ENCODE measurements around the gene DLG1.
"Not testable (repeated sequence)": the region's sequence is repeated elsewhere in the genome, so short reads cannot be mapped to it uniquely, and the experiment has no call there.

The DLG1 gene

DNA sequence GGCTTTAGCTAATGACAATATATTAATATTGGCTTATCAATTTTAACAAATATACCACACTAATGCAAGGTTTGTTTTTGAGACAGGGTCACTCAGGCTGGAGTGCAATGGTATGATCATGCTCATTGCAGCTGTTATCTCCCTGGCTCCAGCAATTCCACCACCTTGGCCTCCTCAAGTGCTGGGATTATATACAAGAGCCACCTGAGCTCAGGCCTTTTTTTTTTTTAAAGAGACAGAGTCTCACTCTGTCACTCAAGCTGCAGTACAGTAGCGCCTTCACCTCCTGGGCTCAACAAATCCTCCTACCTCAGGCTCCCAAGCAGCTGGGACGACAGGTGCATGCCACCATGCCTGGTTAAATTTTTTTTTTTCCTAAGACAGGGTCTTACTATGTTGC, 11.7 kb downstream of the DLG1 start:
- no peak for DNase-seq

DNA sequence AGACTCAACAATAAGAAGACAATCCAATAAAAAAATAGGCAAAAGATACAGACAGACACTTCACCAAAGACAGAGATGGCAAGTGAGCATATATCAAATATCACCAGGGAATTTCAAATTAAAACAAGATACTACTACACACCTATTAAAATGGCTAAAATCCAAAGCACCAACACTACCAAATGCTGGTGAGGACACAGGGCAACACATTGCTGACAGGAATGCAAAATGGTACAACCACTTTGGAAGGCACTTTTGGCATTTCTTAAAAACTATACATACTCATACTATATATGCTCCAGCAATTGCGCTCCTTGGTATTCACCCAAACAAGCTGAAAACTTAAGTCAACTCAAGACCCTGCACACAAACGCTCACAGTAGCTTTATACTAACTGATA, 12.9 kb downstream of the DLG1 start:
- no peak for DNase-seq

DNA sequence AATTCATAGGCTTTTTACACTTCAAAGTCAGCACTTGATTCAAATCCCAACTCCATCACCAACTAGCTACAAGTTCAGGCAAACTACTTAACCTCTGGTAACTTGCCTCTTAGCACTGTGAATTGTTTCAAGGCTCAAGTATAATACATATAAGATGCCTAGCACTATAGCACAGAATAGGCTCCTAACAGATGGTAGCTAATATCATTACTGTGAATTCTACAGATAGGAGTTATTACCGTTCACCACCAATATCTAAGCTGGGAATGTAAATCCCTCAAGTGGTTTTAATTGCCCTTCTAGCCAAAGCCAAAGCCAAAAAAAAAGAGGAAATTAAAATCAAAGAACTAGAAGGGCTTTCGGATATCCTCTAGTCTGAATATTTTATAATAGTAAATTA, 15.4 kb downstream of the DLG1 start:
- DNase-seq, result no peak

- DNase-seq, result no peak
Observed at GRCh38 chr3:197281849-197282248, 16.6 kb downstream of the DLG1 start.

- no peak for DNase-seq
Observed at GRCh38 chr3:197280156-197280555, 18.3 kb downstream of the DLG1 start.

DNA sequence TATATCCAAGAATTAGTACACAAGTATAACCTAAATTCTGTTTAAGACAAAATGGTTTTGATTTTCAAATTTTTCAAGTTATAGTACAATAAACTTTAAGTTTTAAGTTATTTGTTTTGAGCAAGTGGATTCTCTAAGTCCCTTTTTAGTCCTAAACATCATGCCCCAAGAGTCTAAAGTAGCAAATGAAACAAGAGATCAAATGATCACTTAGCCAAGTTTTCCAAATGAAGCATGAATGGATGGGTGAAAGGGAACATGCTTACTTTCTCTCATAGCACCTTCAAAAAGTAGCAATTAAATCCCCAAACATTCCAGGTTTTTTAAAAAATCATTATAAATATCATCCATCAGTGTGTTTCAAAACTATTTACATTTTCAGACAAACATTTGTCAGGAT, 19.5 kb downstream of the DLG1 start:
- DNase-seq, result no peak

- DNase-seq, result not testable (repeated sequence)
Observed at GRCh38 chr3:197276808-197277207, 21.6 kb downstream of the DLG1 start.

- no peak for DNase-seq
Observed at GRCh38 chr3:197270558-197271317, 27.7 kb downstream of the DLG1 start.

DNA sequence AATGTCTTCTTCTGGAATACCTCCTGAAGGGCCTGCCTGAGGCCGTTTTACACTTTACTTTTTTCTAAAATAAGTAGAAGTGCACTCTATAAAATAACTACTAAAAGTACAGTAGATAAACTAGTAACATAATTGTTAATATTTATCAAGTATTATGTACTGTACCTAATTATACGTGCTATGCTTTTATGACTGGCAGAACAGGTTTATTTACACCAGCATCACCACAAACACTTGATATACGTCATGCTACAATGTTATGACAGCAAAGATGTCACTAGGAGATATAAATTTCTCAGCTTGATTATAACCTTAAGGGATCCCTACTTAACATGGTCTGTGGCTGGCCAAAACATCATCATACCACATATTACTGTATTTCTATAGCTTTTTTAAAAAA, 29.4 kb downstream of the DLG1 start:
- DNase-seq, result no peak

GRCh38 chr3:197268294-197268693, 30.1 kb downstream of the DLG1 start:
- no peak for DNase-seq

DNA sequence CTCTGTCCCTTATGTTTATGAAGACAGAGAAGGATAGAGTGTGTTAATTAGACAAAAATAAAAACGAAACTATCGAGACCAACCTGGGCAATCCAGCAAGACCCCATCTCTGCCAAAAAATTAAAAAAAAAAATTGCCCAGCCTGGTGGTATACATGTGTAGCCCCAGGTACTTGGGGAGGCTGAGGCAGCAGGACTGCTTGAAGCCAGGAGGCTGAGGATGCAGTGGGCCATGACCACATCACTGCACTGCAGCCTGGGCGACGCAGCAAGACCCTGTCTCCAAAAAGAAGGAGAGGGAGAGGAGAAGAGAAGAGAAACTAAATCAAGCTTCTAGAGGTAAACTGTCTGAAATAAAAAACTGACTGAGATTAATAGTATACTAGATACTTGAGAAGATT, 32.1 kb downstream of the DLG1 start:
- no peak for DNase-seq

DNA sequence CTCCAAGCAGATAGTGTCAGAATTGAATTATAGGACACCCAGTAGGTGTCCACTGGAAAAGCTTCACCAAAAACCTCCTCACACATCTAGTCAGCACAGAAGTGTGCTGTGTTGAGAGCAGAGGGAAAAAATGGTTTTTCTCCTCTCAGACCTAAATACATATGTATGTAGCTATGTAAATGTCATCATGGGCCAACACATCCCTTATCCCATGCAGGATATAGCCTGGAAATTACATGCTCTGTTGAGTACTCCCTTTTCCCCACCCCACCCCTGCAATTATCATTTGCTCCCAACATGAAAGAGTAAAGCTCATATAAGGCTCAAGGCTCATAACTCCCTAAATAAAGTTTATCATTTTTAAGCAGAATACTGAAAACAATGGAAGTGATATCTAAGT, 35.7 kb downstream of the DLG1 start:
- no peak for DNase-seq

DNA sequence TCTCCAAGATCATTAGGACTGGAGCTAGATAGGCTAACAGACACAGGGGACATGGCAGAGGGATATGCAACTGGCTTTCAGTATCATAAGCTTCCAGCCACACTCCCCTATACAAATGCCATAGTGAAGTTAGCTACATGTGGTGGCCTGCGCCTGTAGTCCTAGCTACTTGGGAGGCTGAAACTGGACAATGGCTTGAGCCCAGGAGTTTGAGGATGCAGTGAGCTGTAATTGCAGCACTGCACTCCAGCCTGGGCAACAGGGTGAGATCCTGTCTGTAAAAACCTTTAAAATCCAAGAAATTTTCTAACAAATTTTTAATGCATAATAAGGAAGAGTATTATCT, 37.3 kb downstream of the DLG1 start:
- DNase-seq, result no peak

DNA sequence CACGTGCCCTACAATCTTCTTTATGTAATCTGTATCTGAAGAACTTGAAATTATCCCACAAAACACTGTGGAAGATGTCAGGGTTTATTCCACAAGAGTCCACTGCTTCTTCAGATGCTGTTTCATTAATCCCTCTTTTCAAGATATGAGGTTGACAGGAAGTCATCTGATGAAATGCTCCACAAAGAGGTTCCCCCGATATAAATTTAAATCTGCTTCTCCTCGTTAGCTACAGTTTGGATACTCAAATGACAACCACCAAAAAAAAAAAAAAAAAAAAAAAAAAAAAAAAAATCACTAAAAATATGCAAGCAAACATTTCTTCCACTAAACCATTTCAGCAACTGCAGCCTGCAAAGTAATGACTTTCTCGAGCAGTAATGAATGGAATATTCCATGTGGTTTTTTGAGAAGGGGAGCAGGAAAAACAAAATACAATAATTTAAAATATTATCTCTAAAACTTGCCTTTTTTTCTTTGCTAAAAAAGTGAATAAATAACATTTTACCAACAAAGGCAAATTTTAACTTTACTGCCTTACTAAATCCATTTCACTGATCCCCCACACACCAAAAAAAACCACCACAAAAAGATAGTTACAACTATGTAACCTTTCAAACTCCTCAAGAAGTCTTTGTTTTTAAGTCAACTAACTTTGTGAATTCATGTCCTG, 37.8 kb downstream of the DLG1 start:
- no peak for DNase-seq

DNA sequence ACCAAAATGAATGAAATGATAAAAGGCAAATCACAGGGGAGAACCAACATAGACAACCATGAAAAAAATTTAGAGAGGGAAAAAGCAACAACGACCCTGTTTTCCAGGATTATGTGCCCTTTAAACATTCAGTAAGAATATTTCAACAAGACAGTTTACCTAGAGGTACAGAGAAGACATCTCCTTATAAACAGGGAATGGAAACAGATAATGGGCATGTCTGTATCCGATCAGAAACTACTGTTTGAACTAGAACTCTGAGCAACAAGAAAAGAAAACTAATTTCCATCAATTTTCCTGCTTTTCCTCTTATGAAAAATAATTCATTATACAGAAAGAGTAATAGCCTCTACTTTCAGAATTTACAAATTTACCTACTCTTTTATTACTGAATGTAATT, 39.3 kb downstream of the DLG1 start:
- no peak for DNase-seq

- no peak for DNase-seq
Observed at GRCh38 chr3:197258168-197258755, 40.1 kb downstream of the DLG1 start.

- DNase-seq, result no peak
Observed at GRCh38 chr3:197257711-197258110, 40.7 kb downstream of the DLG1 start.

DNA sequence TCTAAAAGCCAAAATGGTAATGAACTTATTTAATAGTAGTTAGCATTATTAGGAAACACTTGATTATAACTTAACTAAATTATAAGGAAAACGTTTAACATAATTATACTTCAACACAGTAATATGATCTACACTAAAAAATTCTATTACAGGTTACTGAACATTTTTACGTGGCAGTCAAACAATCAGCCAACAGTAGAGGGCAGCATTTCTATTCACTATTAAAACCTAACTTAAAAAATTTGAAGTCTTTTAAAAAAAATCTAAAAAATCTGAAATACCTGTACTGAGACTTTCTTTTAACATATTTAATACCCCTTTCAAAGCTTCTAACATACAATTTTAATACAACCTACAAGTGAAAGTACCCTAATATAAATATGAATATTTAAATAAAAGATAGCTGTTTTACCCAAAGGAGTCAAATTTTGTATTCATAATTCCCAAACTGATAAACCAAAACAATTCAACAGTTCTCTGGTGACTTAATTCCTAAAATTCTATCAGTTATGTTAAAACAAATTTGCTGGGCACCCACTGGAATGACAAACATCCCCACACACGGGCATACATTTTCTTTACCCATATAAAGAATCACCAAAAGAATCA, 41.5 kb downstream of the DLG1 start:
- peak; percentile 68 for DNase-seq

- DNase-seq, result no peak
Observed at GRCh38 chr3:197256104-197256503, 42.3 kb downstream of the DLG1 start.

- no peak for DNase-seq
Observed at GRCh38 chr3:197253238-197253947, 45.0 kb downstream of the DLG1 start.

DNA sequence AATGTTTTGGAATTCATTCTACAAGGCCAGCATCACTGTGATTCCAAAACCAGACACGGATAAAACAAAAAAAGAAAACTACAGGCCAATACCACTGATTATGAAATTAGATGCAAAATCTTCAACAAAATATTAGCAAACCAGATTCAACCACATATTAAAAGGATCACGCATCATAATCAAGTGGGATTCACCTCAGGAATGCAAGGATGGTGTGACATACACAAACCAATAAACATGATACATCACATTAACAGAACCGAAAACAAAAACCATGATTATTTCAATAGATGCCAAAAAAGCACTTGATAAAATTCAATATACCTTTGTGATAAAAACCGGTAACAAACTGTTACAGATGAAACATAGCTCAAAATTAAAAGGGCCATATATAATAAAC, 48.9 kb downstream of the DLG1 start:
- DNase-seq, result no peak

- DNase-seq, result no peak
Observed at GRCh38 chr3:197248341-197248740, 50.1 kb downstream of the DLG1 start.

- peak; percentile 40 for DNase-seq
Observed at GRCh38 chr3:197244751-197245150, 53.7 kb downstream of the DLG1 start.
